Left ventricle myocardium superior (tissue), 1 donor: ENCODE measurements around the gene MICA. TPM values are rescaled to one million over a fixed set of nuclear protein-coding genes. Genes with fewer than 3 reads are reported as not detected.
"Not testable (repeated sequence)": the region's sequence is repeated elsewhere in the genome, so short reads cannot be mapped to it uniquely, and the experiment has no call there.

Experiments used
- ATAC-seq: fragments of 200-7000 bp; cut with Tn5 transposase; one replicate; pipeline ENCODE4 v1.9.1; 2020; ENCODE audit warnings: mild to moderate bottlenecking, moderate library complexity
- DNase-seq: peaks from one replicate; pipeline ENCODE4 v3.0.0-alpha.2; 2020
- intact Hi-C: fragments of 100-400 bp; cut with micrococcal nuclease; formaldehyde crosslinking; loops from one replicate; pipeline ENCODE4 v1.11.0; 2022
- total RNA-seq: library from RNA; stranded (reverse); fragmentation: NEBNext Ultra II Directional; extraction: Animal tissue kit (Norgen Biotek cat#: 25700); gene quantifications from one replicate; pipeline ENCODE4 v1.2.1, GENCODE V29; 2021
- donor health status: DM: no; HTN: yes; CAD: no; lungs with severe emphysema.

Gene MICA
- total RNA-seq, 1 donor from 2014 or later = 10.3 TPM

- DNase-seq (no peak), ATAC-seq (no peak)
- intact Hi-C loops = no loop called here
These were observed 34.8 kb downstream of the MICA start for GRCh38 chr6:31438222-31438621.

GRCh38 chr6:31438677-31439076 is 35.3 kb downstream of the MICA start:
- no peak for ATAC-seq
- intact Hi-C loops = no loop called here

GRCh38 chr6:31441365-31442267 is 38.2 kb downstream of the MICA start:
- DNase-seq (peak; percentile 93), ATAC-seq (peak; percentile 99)
- intact Hi-C loops = loop anchor here (5.0 kb wide), 1 partner anchor 44 kb away; no protein-coding TSS in a partner anchor

More at GRCh38 chr6:31438677-31439076, 35.3 kb downstream of the MICA start:
- DNase-seq = no peak

GRCh38 chr6:31446481-31446880 is 43.1 kb downstream of the MICA start:
- DNase-seq (no peak), ATAC-seq (no peak)
- intact Hi-C loops = no loop called here

- intact Hi-C loops, ATAC-seq, DNase-seq: not testable (repeated sequence)
These were observed 43.8 kb downstream of the MICA start for GRCh38 chr6:31446999-31447789.

- ATAC-seq (no peak), DNase-seq (no peak)
- intact Hi-C loops = no loop called here
These were observed 47.4 kb downstream of the MICA start for GRCh38 chr6:31450751-31451150.

- intact Hi-C loops = no loop called here
- no peak for DNase-seq
- ATAC-seq = no peak
These were observed 49.5 kb downstream of the MICA start for GRCh38 chr6:31452859-31453258.

GRCh38 chr6:31453259-31453658 is 49.9 kb downstream of the MICA start:
- intact Hi-C loops = no loop called here
- ATAC-seq = no peak
- no peak for DNase-seq

- DNase-seq, intact Hi-C loops, ATAC-seq: not testable (repeated sequence)
These were observed 56.5 kb downstream of the MICA start for GRCh38 chr6:31459864-31460263.

- intact Hi-C loops = no loop called here
- ATAC-seq (no peak), DNase-seq (no peak)
These were observed 57.1 kb downstream of the MICA start for GRCh38 chr6:31460361-31461025.

- intact Hi-C loops = no loop called here
- ATAC-seq (no peak), DNase-seq (no peak)
These were observed 58.9 kb downstream of the MICA start for GRCh38 chr6:31462026-31462963.

- ATAC-seq (peak; percentile 97), DNase-seq (peak; percentile 82)
- intact Hi-C loops = no loop called here
These were observed 59.8 kb downstream of the MICA start for GRCh38 chr6:31462964-31463870.

- ATAC-seq = no peak
- no peak for DNase-seq
- intact Hi-C loops = no loop called here
These were observed 61.1 kb downstream of the MICA start for GRCh38 chr6:31464252-31465184.
